Endothelial cell (in vitro differentiated cells): ENCODE measurements around the gene MAP3K7CL. TPM values are rescaled to one million over a fixed set of nuclear protein-coding genes. Genes with fewer than 3 reads are reported as not detected.

Experiments
- DNase-seq: peaks from one replicate; pipeline ENCODE4 v3.0.0; 2021; ENCODE audit warnings: low spot score
- H3K27ac Mint-ChIP-seq: one replicate; pipeline ENCODE4 v1.8.0; 2021; ENCODE audit warnings: mixed read lengths, inconsistent platforms; ENCODE audit not compliant: unreplicated experiment
- H3K27me3 Mint-ChIP-seq: one replicate; pipeline ENCODE4 v1.8.0; 2021; ENCODE audit warnings: mild to moderate bottlenecking, moderate library complexity, mixed read lengths, inconsistent platforms; ENCODE audit not compliant: unreplicated experiment
- H3K36me3 Mint-ChIP-seq: one replicate; pipeline ENCODE4 v1.8.0; 2021; ENCODE audit warnings: mild to moderate bottlenecking, low read depth, mixed read lengths, inconsistent platforms; ENCODE audit not compliant: unreplicated experiment
- H3K4me1 Mint-ChIP-seq: one replicate; pipeline ENCODE4 v1.8.0; 2021; ENCODE audit warnings: mild to moderate bottlenecking, mixed read lengths, inconsistent platforms; ENCODE audit not compliant: unreplicated experiment
- H3K4me3 Mint-ChIP-seq: one replicate; pipeline ENCODE4 v1.8.0; 2021; ENCODE audit warnings: mild to moderate bottlenecking, mixed read lengths, inconsistent platforms; ENCODE audit not compliant: unreplicated experiment
- H3K9me3 Mint-ChIP-seq: one replicate; pipeline ENCODE4 v1.8.0; 2021; ENCODE audit warnings: mixed read lengths, inconsistent platforms; ENCODE audit not compliant: unreplicated experiment
- CTCF ChIP-seq: fragments of 200-600 bp; sonication (generic); IDR thresholded peaks from one replicate; pipeline ENCODE4 v1.5.0; 2021; ENCODE audit warnings: antibody characterized with exemption; ENCODE audit not compliant: unreplicated experiment
- total RNA-seq: library from RNA; stranded (reverse); fragmentation: NEBNext Ultra II Directional; extraction: Animal tissue kit (Norgen Biotek cat#: 25700); gene quantifications from one replicate; pipeline ENCODE4 v1.2.1, GENCODE V29; 2021; ENCODE audit not compliant: unreplicated experiment

Gene MAP3K7CL
- total RNA-seq, 1 donor from 2014 or later, result 1.0 TPM

DNA sequence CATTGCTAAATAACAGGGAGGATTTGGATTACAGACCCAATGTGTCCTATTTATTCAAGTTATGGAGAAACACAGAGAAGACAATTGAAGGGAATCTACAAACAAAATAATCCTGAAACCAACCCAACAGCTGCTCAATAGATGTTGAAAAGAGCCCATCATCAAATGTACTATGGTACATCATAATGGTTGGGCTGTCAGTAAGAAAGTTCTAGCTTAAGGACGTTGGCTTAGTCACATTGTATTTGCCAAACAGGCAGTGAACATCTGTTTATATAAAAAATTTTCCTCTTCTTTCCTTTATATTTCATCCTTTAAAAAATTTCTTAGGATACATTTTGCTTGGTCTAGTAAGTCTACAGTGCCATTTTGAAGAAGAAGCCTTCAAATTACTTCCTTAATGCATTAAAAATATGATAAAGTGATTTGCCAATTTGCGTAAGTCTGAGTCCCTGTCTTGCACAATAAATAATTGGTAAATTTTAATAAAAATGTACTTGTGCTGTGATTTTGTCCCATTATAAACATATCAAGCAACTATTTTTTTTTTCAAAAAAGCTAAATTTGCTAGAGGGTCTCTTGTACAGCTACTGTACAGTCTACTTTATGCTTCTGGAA lies 14.4 kb downstream of the MAP3K7CL start:
- TF ChIP-seq CTCF, result no peak
- H3K4me1 Mint-ChIP-seq, result no peaks in the 10 kb centered on the region

GRCh38 chr21:29145354-29145782 lies 14.9 kb downstream of the MAP3K7CL start:
- no peak for TF ChIP-seq CTCF
- Mint-ChIP-seq H3K9me3 (no peaks in the 10 kb centered on the region), H3K27me3 (peaks cover 3% of the 10 kb centered on the region), H3K36me3 (no peaks in the 10 kb centered on the region), H3K4me3 (no peak overlapping the region), H3K4me1 (no peaks in the 10 kb centered on the region), H3K27ac (no peak overlapping the region)
- DNase-seq, result no peak

More for the DNA sequence above, 14.4 kb downstream of the MAP3K7CL start:
- no peaks in the 10 kb centered on the region for H3K36me3 Mint-ChIP-seq
- DNase-seq, result no peak
- no peaks in the 10 kb centered on the region for H3K9me3 Mint-ChIP-seq
- H3K27ac Mint-ChIP-seq, result no peak overlapping the region
- no peak overlapping the region for H3K4me3 Mint-ChIP-seq
- H3K27me3 Mint-ChIP-seq, result peaks cover 3% of the 10 kb centered on the region

GRCh38 chr21:29145852-29146453 lies 15.5 kb downstream of the MAP3K7CL start:
- no peak for DNase-seq
- H3K27ac Mint-ChIP-seq, result no peak overlapping the region
- H3K36me3 Mint-ChIP-seq, result no peaks in the 10 kb centered on the region
- H3K9me3 Mint-ChIP-seq, result no peaks in the 10 kb centered on the region
- H3K4me3 Mint-ChIP-seq, result no peak overlapping the region
- TF ChIP-seq CTCF, result no peak
- no peaks in the 10 kb centered on the region for H3K27me3 Mint-ChIP-seq
- no peaks in the 10 kb centered on the region for H3K4me1 Mint-ChIP-seq

GRCh38 chr21:29146726-29147125 lies 16.3 kb downstream of the MAP3K7CL start:
- Mint-ChIP-seq H3K4me1 (no peaks in the 10 kb centered on the region), H3K4me3 (no peak overlapping the region), H3K27ac (no peak overlapping the region), H3K36me3 (no peaks in the 10 kb centered on the region), H3K27me3 (no peaks in the 10 kb centered on the region), H3K9me3 (no peaks in the 10 kb centered on the region)
- no peak for DNase-seq
- no peak for TF ChIP-seq CTCF

DNA sequence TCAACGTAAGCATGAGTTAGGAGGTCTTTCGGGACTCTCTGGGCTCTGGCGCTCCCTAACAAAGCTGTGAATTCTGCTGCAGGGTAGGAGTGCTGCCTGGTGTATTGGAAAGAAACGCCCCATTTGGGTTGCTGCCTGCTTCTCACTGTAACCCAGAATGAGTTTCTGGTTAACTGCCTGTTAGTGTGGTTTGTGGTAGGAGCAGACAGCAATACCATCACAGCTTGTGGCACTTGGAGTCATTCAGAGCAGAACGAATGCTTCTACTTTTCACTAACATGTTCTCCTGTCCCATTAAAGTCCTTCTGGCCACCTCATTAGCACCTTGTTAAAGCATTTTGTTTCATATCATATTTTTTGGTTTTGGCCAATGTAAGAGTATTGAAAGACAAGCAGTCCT lies 18.1 kb downstream of the MAP3K7CL start:
- H3K4me3 Mint-ChIP-seq, result no peak overlapping the region
- DNase-seq, result no peak
- no peaks in the 10 kb centered on the region for H3K27me3 Mint-ChIP-seq
- no peaks in the 10 kb centered on the region for H3K9me3 Mint-ChIP-seq
- H3K27ac Mint-ChIP-seq, result no peak overlapping the region
- no peaks in the 10 kb centered on the region for H3K36me3 Mint-ChIP-seq
- no peaks in the 10 kb centered on the region for H3K4me1 Mint-ChIP-seq
- TF ChIP-seq CTCF, result no peak
